ENCODE measurements around the gene PPIF. TPM values are rescaled to one million over a fixed set of nuclear protein-coding genes. Genes with fewer than 3 reads are reported as not detected.

The PPIF gene
- total and polyA plus RNA-seq, 2 of the 13 experiments (the other 11 are each of a cell fraction or from before 2014, with no cell fraction given), result 147 to 157 TPM

DNA sequence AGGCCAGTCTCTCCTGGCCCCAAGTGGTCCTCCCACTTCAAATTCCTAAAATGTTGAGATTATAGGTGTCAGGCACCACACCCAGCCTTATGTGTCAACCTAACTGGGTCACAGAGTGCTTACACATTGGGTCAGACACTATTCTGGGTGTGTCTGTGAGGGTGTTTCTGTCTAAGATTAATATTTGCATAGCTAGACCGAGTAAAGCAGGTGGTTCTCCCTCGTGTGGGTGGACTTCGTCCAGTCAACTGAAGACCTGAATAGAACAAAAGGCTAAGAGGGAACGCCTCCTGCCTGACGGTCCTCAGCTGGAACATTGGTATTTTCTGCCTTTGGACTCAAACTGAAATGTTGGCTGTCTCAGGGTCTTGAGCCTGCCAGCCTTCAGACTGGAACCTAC, 11.5 kb downstream of the PPIF start (continued):
- TF ChIP-seq ZNF614 (CRISPR knock-in tag; IDR thresholded peaks at IDR 0.05; ENCODE audit: borderline replicate concordance) (peak; percentile 24; the same call in 1 of the 2 replicates), ETV5 (CRISPR knock-in tag; IDR thresholded peaks at IDR 0.05; ENCODE audit: borderline replicate concordance) (peak; percentile 14; the same call in 1 of the 2 replicates), MXD4 (CRISPR knock-in tag; IDR thresholded peaks at IDR 0.05) (0 out of 2 replicates have a peak, but pooled peaks have one; percentile 44), MATR3 (CRISPR knock-in tag; IDR thresholded peaks at IDR 0.05) (no peak), PITX1 (CRISPR knock-in tag; IDR thresholded peaks at IDR 0.05) (peak; percentile 58; the same call in 1 of the 2 replicates), HNF4A (CRISPR knock-in tag; IDR thresholded peaks at IDR 0.05) (peak; percentile 78), SP1 (IDR thresholded peaks at IDR 0.05) (no peak), SP1 (CRISPR knock-in tag; IDR thresholded peaks at IDR 0.05) (peak; percentile 49; the same call in 1 of the 2 replicates), AGO2 (optimal IDR thresholded peaks at IDR 0.05; ENCODE audit: low read depth, low read length) (no peak), HDAC2 (CRISPR knock-in tag; IDR thresholded peaks at IDR 0.05) (peak; percentile 51; the same call in 1 of the 2 replicates), SALL1 (CRISPR knock-in tag; IDR thresholded peaks at IDR 0.05) (peak; percentile 77), SP5 (CRISPR knock-in tag; IDR thresholded peaks at IDR 0.05; ENCODE audit: borderline replicate concordance, low read depth) (peak; percentile 39; the same call in 1 of the 2 replicates), EP300 (IDR thresholded peaks at IDR 0.05; ENCODE audit: low read depth in 2 of 2, low read length in 2 of 2) (peak in 1 of 2 experiments; percentile 40; a peak in 1 of 4 replicates), EP300 (CRISPR knock-in tag; IDR thresholded peaks at IDR 0.05; ENCODE audit: borderline replicate concordance) (no peak), SKI (IDR thresholded peaks at IDR 0.05; ENCODE audit: partially characterized antibody) (peak; percentile 84), NCOA1 (CRISPR knock-in tag; IDR thresholded peaks at IDR 0.05) (no peak), PHF21A (CRISPR knock-in tag; IDR thresholded peaks at IDR 0.05) (peak; percentile 46; the same call in 1 of the 2 replicates), REXO4 (CRISPR knock-in tag; IDR thresholded peaks at IDR 0.05; ENCODE audit: borderline replicate concordance) (no peak)
- TF ChIP-seq, protein P1, sequence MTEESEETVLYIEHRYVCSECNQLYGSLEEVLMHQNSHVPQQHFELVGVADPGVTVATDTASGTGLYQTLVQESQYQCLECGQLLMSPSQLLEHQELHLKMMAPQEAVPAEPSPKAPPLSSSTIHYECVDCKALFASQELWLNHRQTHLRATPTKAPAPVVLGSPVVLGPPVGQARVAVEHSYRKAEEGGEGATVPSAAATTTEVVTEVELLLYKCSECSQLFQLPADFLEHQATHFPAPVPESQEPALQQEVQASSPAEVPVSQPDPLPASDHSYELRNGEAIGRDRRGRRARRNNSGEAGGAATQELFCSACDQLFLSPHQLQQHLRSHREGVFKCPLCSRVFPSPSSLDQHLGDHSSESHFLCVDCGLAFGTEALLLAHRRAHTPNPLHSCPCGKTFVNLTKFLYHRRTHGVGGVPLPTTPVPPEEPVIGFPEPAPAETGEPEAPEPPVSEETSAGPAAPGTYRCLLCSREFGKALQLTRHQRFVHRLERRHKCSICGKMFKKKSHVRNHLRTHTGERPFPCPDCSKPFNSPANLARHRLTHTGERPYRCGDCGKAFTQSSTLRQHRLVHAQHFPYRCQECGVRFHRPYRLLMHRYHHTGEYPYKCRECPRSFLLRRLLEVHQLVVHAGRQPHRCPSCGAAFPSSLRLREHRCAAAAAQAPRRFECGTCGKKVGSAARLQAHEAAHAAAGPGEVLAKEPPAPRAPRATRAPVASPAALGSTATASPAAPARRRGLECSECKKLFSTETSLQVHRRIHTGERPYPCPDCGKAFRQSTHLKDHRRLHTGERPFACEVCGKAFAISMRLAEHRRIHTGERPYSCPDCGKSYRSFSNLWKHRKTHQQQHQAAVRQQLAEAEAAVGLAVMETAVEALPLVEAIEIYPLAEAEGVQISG (CRISPR knock-in tag; IDR thresholded peaks at IDR 0.05), result peak; percentile 49; the same call in 1 of the 2 replicates
- TF ChIP-seq, protein P2, sequence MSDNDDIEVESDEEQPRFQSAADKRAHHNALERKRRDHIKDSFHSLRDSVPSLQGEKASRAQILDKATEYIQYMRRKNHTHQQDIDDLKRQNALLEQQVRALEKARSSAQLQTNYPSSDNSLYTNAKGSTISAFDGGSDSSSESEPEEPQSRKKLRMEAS (IDR thresholded peaks at IDR 0.05), result peak; percentile 84
- TF ChIP-seq, protein P3, sequence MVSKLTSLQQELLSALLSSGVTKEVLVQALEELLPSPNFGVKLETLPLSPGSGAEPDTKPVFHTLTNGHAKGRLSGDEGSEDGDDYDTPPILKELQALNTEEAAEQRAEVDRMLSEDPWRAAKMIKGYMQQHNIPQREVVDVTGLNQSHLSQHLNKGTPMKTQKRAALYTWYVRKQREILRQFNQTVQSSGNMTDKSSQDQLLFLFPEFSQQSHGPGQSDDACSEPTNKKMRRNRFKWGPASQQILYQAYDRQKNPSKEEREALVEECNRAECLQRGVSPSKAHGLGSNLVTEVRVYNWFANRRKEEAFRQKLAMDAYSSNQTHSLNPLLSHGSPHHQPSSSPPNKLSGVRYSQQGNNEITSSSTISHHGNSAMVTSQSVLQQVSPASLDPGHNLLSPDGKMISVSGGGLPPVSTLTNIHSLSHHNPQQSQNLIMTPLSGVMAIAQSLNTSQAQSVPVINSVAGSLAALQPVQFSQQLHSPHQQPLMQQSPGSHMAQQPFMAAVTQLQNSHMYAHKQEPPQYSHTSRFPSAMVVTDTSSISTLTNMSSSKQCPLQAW (CRISPR knock-in tag; IDR thresholded peaks at IDR 0.05), result 0 out of 2 replicates have a peak, but pooled peaks have one; percentile 18
- TF ChIP-seq, protein P4, sequence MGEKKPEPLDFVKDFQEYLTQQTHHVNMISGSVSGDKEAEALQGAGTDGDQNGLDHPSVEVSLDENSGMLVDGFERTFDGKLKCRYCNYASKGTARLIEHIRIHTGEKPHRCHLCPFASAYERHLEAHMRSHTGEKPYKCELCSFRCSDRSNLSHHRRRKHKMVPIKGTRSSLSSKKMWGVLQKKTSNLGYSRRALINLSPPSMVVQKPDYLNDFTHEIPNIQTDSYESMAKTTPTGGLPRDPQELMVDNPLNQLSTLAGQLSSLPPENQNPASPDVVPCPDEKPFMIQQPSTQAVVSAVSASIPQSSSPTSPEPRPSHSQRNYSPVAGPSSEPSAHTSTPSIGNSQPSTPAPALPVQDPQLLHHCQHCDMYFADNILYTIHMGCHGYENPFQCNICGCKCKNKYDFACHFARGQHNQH (CRISPR knock-in tag; IDR thresholded peaks at IDR 0.05), result 0 out of 2 replicates have a peak, but pooled peaks have one; percentile 45
- TF ChIP-seq, protein P5, sequence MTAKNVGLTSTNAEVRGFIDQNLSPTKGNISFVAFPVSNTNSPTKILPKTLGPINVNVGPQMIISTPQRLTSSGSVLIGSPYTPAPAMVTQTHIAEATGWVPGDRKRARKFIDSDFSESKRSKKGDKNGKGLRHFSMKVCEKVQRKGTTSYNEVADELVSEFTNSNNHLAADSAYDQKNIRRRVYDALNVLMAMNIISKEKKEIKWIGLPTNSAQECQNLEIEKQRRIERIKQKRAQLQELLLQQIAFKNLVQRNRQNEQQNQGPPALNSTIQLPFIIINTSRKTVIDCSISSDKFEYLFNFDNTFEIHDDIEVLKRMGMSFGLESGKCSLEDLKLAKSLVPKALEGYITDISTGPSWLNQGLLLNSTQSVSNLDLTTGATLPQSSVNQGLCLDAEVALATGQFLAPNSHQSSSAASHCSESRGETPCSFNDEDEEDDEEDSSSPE (CRISPR knock-in tag; IDR thresholded peaks at IDR 0.05), result 0 out of 2 replicates have a peak, but pooled peaks have one; percentile 30

All from HepG2 (cell line).